DMS114 treated with DMSO at 0.1 percent for 48 hours (cell line): ENCODE data around the gene CD93.

Source experiments
- DNase-seq: peaks from one replicate; lab custom pipeline; 2025; ENCODE audit not compliant: unreplicated experiment; lab: John Stamatoyannopoulos, UW

The CD93 gene

GRCh38 chr20:23061734-23062561 lies 24.2 kb downstream of the CD93 start:
- no peak for DNase-seq

DNA sequence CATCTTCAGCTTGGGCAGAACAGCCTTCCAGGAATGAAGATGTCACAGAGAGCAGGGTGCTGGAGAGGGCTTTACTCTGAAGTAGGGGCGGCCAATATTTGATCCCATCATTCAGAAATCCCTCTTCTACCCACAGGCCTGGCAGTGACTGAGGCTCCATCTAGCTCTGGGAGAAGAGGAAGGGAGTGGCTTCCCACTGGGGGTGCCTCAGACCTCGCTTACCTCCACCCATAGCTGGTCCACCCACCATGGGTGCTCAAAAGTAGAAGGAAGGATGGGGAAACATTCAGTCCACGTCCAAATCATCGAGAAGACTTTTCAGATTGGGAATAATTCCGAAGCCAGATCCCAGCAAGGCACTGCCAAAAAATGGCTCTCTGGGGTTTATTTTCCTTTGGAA lies 24.9 kb downstream of the CD93 start:
- DNase-seq, result no peak

DNA sequence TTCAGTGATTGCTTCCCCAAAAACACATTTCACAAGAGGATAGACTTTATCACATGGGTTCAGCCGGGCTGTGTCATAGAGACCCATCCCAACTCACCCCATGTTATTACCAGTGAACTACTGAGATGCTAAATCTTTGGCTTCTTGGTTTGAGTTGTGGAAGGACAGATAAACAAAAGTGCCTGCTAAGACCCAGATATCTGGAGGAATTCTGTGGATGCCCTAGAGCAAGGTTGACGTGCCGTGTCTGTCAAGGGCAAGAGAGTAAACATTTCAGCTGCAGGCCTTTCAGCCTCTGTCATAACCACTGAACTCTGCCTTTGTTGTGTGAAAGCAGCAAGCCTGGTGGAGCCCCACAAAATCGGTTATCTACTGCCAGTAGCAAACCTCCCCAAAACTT lies 25.5 kb downstream of the CD93 start:
- no peak for DNase-seq

GRCh38 chr20:23059846-23060245 lies 26.3 kb downstream of the CD93 start:
- no peak for DNase-seq

DNA sequence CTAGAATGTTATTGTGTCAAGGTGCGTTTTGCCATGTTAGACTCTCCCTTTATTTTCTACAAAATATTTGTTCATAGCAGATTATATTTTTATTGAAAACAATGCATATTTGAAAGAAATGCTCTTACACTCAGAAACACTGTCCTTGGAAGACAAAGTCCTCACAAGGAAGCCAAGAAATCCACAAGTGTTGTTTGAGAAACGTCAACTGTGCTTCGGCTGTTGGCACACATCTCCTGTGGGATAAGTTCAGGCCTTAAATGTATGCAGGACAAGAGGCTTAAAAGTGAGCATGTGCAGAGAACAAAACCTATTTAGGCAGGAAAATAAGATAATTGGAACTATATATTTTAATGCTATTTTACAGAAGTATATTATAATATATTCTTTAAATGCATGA lies 27.1 kb downstream of the CD93 start:
- DNase-seq, result no peak

GRCh38 chr20:23058240-23058639 lies 27.9 kb downstream of the CD93 start:
- no peak for DNase-seq

DNA sequence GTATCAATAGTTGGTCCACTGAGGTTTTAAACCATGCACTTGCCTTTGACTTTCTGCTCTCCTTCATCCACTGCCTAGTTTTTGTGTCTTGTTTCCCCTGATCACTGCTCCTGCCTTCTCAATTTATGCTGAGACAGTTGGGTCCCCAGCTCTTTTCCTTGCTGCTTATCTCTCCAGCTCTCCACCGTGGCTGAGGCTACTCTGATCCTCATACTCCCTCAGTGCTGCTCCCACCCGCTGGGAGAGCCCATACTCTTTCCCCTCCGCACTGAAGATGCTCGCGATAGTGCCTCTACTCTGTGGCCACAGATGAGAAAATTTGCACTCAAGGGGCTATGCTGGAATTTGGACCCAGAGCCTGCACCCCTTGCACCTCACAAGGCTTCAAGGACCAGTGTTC lies 33.2 kb downstream of the CD93 start:
- DNase-seq, result no peak

DNA sequence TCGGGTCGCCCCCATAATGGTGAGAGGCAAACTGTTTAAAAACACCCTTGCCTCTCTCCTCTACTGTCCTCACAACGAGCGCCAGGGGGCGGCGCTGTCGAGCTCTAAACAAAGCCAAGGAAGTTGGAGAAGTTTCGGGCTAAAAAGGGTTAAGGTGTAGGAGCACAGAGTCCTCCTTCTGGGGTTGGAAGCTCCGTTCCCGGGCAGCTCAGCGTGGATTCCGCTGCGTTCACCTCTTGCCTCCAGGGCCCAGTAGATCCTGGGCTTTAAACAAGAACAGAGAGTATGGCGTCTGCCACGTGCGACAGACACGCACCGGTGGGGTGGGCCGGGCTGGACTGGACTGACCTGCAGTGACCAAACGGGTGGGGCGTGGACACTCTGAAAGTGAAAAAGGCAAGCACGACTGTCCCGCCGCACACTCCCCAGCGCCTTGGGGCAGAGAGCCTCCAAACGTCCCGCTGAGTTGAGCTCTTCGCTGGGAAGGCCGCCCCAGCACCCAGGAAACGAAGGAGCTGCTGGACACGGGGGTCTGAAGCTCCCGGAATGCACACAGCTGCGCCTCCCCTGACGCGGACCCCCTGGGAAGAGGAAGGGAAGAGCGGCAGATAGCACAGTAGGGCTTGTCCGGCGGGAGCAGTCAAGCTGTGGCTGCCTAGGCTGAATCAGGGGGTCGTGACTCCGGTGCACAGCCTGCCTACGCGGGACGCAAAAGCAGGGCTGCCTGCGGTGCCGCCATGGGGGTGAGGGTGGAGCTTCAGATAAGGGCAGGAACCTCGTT lies 35.1 kb downstream of the CD93 start:
- no peak for DNase-seq

DNA sequence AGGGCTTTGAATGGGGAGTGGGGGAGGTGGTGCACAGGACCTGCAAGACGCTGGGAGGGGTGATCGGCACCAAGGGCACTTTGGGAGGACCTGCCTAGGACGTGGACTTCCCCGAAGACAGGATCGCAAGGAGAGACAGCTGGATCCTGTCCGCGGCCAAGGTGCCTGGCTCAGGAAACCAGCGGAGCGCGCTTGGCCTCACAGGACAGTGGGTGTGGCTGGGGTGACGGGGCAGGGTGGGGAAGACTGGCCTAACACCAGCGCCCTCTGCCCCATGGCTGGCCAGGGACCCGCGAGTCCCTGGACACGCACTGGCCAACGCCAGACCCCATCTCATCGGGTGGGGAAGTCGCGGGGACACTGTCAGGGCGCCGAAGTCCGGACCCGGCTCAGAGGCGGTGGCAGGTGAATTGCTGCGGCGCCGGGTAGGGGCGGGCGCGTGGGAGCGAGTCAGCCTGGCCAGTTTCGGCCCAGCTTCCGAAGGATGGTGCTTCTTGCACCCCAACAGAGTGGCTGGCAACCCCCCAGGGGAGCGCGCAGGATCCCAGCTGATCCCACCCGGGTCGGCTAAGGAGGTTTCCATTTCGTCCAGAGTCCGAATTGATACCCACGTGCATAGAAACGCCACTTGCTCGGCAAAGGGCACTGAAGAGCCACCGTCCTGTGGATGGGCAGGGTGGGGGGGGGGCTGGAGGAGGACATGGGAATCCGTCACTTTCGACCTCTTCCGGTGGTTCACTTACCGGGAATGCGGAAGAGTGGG lies 35.9 kb downstream of the CD93 start:
- DNase-seq, result no peak

- DNase-seq, result no peak
Measured at GRCh38 chr20:23049201-23050075, 36.7 kb downstream of the CD93 start, which contains the start of gene THBD. Gene THBD (minus strand): TSS chr20:23049672. CDS start chr20:23049504, 168 bp downstream.

- DNase-seq, result no peak
Measured at GRCh38 chr20:23048283-23049200, 37.6 kb downstream of the CD93 start.

DNA sequence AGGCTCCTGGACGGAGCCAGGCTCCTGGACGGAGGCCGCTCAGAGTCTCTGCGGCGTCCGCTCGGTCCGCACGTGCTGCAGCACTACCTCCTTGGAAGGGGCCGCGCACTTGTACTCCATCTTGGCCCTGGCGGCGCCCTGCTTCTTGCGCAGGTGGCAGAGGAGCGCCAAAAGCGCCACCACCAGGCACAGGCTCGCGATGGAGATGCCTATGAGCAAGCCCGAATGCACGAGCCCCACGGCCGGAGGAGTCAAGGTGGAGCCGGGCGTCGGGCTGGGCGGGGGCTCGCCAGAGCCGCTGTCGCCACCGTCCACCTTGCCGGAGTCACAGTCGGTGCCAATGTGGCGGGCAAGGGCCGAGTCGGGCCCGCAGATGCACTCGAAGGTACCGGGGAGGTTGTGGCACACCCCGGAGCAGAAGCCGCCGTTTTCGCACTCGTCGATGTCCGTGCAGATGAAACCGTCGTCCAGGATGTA lies 38.3 kb downstream of the CD93 start:
- DNase-seq, result no peak

DNA sequence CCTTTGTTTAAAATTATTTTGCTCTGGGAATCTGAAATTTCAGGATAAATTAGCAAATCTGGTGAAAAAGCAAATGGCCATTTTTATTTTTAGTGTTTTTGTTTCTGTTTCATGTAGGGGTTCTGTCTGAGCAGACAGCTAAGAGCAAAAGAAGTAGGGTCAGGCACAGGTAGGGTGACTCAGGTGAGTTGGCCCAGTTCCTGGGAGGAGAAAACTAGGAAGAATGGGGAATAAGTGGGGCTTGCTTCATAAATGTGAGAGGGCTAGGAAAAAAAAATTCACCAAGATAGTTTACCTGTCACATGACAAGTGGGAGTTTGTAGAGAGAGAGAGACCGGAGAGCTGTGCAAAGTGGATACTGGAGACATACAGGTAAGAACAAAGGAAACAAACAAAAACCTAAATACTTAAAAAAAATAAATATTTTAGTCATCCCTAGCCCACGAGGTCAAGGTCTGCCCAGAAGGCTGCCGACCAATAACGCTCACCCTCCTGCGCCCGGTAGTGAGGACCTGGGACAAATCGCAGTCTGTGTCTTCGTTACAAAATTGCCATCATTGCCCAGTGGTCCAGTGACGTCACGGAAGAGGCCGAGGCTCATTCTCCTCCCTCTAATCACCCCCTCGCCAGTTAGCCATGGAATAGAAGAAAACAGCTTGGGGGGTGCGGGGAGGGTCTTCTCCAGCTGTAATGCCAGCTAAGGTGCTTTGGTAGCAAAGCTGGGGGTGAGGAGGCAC lies 39.0 kb downstream of the CD93 start:
- DNase-seq, result no peak

GRCh38 chr20:23046431-23046830 lies 39.7 kb downstream of the CD93 start:
- no peak for DNase-seq

DNA sequence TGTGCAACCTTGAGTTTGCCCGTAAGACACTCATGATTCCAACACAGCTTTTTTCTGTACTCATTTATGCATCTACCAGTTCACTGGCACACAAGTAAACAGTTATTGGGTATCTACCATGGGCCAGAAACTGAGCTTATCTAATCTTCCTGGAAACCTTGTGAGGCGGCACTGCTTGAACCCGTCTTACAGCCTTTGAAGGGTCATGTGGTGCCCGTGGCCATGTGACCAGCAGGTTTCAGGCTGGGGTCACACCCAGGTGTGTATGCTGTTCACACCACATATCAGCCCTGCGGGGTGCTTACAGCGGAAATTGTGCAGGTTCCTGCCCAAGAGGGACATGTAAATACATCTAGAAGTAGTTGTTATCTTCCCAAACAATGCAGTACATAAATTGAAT lies 42.7 kb downstream of the CD93 start:
- no peak for DNase-seq

DNA sequence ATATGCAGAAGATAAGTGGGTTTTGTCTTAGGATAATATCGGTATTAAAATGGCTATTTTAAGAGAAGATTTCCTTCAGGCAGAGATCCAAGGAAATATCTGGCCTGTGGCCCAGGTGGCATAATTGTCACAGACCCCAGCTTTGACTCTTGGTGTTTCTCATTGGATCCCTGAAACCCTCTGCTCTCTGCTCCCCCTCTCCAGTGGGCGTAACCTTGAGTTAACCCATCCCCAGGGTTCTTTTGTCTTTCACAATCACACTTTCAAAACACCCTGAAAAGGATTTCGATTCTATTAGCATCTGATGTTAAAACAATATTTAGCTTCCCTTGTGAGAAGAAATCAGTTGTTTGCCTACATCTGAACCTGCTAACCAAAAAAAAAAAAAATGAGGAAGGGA lies 43.9 kb downstream of the CD93 start:
- no peak for DNase-seq

DNA sequence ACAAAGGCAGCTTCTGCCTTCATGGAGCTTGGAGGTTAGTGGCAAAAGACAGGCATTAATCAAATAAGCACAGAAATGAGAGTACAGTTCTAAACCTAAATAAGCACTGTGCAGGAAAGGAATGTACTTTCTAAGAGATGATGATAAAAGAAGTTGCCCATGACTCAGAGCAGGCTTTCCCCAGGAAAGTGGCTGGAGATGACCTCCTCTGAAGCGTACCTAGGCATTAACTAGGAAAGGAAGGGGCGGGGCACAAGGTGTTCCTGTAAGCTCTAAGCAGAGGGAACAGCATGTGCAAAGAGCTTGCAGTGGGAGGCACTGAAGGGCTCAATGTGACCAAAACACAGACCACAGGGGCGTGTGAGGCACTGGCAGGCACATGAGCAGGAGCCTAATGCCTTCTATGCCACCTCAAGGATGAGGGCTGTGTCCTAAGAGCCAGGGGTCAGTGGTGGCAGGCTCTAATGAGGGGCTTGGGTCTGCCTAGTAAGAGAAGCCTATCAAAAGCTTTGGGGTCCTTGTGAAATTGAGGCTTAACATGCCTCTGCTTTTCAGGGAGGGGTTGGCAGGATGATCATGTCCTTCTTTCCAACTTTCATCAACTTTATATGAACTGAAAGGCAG lies 46.1 kb downstream of the CD93 start:
- DNase-seq, result no peak

GRCh38 chr20:23039136-23039875 lies 46.8 kb downstream of the CD93 start:
- DNase-seq, result no peak
